HG03469 (cell line): ENCODE data around the gene TACC2.

Experiments
- ATAC-seq: cut with Tn5 transposase; IDR thresholded peaks from one replicate; pipeline ENCODE4 v1.9.1; 2021; ENCODE audit warnings: mild to moderate bottlenecking, moderate library complexity, moderate number of reproducible peaks; ENCODE audit not compliant: unreplicated experiment

The TACC2 gene

DNA sequence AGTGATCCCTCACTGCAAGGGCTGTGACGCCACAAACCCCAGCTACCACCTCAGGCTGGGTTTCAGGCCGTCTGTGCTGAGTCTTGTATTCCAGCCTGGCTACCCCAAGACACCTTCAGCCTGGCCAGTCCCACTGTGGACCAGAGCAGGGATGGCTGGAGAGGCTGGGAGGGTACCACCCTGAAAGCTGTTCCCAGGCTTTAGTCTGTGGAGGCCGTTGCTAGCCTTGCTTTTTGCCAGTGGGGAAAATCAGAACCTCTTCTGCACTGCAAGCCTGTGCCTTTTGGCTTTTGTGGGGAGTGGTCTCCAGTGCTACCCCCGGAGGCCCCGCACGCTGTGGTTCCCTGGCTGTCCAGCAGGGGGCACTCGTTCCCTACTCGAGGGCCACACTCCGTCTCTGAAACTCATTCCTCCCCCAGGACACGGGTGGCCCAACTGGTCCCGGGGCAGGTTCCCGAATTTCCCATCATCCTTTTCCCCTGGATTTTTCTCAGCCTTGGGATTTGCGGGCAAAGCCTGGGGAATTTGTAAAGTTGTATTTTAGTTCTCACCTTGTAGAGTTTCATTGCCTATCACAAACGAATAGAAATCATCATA, 153.8 kb downstream of the TACC2 start:
- ATAC-seq: no peak

DNA sequence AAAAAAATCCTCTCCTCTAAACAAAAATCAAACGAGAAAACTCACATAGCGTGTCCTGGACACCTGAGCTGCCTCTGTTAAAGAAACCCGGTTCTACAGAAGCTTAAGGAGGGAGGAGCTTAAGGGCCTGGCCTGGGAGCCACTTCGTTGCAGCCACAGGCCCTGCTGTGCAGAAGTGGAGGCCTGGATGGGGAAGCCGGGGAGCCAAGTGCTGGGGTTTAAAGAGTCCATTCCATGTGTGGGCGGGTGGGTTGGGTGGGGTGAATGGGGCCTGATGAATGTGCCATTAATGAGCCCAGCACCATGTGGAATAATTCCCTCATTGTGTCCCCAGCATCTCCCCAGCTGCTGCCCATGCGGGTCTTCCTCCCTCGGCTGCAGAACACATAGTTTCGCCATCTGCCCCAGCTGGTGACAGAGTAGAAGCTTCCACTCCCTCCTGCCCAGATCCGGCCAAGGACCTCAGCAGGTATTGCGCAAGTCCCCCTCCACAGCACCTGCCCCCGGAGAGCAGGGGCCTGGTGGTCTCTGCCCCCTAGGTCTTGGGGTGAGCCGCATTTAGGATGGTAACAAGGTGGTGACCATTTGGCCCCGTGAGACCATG, 154.4 kb downstream of the TACC2 start:
- no peak for ATAC-seq

DNA sequence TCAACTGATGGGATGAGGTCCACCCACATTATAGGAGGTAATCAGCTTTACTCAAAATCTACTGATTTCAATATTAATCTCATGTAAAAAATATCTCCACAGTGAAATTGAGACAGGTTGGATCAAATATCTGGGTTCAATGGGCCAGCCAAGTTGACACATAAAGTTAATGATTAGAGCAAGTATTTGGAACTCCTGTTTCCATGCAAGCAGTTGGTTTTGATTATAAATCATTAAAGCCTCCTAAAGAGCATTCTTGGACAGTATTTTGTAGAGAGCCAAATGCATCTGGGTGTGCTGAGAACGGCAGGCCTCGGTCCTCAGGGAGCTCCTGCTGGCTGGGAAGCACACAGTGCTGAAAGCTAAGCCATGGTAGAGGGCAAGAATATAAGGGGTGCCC, 155.2 kb downstream of the TACC2 start:
- ATAC-seq: no peak

DNA sequence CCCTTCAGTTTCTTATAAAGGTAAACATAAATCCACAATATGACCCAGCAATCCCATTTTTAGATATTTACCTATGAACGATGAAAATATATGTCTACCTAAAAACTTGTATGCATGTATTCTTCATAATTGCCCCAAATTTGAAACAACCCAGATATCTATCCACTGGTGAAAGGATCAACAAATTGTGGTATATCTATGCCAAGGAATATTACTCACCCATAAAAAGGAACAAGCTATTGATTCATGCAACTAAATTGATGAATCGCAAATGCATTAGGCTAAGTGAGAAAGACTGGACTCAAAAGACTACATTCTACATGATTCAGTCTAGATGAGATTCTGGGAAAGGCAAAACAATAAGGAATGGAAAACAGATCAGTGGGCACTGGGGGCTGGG, 156.2 kb downstream of the TACC2 start:
- ATAC-seq: no peak

DNA sequence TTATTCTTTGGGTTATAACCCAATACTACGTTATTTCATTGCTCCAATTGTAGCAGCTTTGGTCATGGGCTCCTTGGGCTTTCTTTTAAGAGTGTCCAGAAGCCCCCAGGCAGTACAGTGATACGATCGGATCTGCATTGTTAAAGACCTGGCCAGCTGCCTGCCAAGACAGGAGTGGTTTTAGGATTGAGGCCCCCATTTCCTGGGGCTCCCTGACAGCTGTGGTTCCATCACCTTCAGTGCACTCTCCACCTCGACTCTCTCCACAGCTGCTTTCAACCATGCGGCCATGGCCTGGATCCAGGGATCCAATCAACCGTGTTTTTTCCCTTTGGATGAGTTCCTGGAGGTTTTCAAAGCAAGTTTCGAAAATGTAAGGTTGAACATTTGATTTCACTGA, 158.7 kb downstream of the TACC2 start:
- ATAC-seq: no peak

DNA sequence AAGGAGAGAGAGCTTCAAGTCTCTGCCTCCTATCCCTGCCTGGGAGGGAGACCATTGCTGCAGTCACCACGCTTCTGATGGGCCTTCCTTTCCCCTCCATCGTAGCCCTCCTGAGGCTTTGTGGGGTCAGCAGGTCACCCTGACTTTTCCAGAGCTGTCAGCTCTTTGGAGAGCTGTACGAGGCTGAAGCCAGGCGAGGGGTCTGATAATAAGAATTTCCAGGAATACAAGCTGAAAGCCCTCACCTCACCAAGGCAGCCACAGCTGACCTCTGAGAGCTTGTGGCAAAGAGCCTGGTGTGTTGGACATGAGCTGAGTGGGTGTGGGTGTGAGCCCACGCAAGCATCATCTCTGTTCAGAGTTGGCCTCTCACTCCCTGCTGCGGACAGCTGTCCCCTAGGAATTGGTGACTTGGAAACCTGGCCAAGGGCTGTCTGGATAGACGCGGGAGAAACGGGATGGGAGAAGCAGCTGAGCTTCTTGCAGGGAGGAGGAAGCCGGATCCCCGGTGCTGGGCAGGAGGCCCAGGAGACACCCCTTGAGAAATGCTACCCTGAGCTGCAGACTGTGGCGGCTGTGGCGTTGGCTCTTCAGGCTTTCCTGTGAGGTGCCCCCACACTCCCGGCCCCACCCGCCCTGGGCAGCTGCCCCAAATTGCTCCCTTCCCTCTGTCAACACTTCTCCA, 160.1 kb downstream of the TACC2 start:
- ATAC-seq: no peak

DNA sequence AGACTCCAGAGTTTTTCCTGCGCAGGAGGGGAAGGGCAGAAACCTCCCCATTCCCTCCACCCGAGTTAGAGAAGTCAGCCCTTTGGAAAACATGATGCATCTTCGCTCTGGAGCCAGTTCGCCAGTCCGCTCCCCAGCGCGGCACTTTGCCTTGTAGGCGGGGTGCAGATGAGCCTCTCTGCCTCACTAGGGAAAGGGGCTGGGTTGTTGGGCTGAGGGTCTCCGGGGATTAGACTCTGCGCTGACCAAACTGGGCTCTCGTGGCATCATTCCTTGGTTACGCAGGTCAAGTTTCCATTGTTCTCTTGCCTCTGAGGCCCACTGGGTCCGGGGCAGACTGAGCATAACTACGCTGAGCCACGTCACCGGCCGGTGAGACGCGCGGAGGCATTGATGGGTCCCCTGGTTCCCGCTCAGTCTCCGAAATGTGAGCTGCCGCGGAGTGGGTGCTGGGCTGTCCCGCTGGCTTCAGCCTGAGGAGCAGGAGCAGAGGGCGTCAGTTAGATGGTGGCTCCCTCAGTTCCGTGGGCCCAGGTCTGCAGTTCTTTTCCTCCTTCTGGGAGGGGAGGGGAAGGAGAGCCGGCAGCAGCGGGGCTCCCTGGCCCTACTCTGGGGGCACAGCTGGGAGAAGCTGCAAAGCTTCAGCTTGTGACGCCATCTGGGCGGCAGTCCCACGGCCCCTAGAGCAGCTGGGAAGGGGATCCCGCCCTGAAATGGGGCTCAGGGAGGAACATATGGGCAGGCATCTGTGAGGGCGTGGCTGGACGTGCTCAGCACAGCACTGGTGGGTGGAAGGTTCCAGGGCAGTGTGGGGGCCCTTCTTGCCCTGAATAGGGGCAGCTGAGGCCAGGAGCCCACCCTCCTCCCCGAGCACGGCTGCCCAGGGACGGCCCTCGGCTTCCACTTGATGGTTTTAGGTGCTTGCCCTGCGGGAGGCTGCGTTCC, 160.9 kb downstream of the TACC2 start:
- no peak for ATAC-seq

DNA sequence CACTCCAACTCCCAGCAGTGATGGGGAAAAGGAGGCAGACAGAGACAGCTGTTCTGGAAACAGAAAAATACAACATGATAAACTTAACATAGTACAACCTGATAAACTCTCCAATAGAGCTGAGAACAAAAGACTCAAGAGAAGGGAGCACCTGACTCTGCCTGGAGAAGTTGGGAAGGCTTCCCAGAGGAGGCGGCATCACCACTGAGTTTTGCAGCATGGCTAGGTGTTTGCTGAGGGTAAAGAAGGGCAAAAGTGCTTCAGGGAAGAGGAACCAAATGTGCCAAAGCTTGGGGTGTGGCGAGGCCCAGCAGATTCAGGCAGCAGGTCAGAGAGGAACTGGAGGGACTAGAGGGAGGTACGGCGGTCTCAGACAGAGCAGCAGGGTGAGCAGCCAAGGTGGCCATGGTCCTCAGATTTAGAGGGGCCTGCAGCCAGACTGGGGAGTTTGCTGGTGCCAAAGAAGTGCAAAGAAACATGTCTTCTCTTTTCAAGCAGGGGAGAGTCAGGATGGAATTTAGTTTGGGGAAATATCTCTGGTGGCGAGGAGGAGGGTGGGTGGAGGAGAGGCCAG, 162.2 kb downstream of the TACC2 start:
- no peak for ATAC-seq

DNA sequence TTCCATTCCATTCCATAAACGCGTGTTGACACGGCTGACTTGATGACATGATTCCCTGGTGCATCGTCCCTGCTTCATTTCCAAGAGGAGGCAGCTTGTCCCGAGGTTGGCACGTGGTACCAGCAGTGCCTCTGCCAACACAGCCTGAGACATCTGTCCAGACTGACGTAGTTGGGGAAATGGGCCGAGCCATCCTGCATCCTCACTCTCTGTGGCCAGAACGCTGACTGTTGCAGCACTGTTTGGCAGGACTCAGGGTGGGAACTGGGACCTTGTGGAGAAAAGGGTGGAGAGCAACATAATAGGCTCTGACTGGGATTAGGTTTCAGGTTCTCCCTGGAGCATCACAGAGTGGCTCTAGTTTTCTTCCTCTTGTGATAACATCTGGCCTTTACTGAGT, 163.6 kb downstream of the TACC2 start:
- no peak for ATAC-seq

DNA sequence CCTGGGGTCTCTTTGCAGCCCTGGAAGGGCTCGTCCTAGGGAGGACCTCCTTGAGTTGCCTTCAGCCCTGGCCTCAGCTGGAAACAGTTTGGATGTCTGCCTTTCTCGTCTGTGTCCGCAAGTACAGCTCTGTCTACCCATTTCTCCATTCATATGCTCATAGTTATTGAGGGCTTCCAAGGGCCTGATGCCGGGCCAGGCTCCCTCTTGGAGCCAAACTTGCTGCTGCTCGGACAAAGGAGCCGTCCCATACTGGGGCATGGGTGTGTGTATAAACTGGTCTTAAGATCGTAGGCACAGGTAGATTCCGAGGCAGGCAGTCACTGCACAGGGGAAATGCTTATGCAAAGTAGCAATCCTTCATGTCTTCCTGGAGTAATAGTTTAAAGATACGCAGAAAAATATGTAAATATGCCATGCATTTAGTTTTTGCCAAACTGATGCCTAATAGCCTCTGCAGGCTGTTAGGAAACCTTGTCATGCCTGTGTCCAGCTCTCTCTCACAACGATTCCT, 165.1 kb downstream of the TACC2 start:
- no peak for ATAC-seq

DNA sequence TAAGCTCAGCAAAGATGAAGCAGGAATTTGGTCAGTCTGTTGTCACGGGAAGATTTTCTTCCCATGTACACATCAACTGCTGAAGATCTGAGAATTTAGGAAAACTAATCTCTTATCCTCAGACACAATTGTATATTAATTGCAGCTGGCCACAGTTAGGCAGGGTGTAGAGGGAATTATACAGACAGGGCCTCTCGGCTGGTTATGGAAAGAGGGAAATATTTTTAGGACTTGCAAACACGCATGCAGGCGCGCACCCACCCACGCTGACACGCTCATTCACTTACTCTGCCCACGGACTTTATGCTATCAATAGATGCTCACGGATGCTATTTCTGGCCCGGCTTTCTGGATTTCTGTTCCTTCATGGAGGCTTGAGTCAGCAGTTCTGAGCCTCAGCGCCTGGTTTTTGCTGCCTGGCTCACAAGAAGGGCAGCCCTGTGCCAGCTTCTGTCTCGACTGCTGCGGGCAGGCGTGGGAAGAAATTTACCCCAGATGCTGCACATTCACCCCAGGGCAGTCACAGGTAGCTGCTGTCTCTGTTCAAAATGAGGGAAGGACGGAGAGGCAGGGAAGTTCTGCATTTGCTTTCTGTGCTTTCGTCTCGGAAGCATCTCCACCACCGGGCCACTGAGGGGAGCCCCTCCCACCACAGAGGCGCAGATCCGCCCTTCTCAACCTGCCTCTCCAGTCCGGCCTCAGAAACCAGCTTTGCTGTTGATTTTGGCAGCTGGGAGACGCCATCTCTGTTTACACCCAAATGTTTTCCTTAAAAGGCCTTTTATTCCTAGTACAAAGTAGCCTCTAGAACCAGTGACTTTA, 165.8 kb downstream of the TACC2 start:
- ATAC-seq: no peak

DNA sequence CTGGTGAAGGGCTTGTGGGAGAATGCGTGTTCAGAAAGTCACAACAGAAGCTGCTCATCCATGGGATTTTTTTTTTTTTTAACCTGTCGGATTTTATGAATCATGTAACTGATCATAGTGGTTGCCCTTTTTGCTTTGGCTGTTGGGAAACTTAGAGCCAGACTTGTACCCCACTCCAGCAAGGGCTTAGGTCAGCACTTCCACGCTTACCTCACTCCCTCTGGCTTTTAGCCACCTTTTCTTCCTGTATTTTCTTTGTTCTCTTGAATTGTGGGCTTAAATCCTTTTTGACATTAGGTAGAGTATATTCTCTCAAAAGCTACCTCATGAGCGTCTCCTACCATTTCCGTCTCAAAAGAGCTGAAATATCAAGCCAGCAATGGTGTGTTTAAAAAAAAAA, 168.5 kb downstream of the TACC2 start:
- ATAC-seq: no peak

DNA sequence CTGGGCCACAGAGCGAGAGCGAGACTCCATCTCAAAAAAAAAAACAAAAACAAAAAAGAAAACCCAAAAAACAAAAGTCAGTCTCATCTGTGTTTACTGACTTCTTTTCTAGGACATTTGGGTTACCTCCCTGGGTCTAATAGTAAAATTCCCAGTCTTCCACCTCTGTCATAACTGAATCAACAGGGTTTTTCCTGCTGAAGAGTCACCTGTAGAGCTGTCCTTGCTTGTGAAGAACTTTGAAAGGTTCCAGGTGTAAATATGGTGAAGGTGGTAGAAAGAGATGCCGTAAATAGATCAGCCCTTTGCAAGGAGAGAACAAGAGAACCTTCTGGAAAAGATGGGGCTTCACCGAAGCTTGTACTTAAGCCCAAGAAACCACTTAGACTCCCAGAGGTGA, 169.4 kb downstream of the TACC2 start:
- ATAC-seq: no peak

DNA sequence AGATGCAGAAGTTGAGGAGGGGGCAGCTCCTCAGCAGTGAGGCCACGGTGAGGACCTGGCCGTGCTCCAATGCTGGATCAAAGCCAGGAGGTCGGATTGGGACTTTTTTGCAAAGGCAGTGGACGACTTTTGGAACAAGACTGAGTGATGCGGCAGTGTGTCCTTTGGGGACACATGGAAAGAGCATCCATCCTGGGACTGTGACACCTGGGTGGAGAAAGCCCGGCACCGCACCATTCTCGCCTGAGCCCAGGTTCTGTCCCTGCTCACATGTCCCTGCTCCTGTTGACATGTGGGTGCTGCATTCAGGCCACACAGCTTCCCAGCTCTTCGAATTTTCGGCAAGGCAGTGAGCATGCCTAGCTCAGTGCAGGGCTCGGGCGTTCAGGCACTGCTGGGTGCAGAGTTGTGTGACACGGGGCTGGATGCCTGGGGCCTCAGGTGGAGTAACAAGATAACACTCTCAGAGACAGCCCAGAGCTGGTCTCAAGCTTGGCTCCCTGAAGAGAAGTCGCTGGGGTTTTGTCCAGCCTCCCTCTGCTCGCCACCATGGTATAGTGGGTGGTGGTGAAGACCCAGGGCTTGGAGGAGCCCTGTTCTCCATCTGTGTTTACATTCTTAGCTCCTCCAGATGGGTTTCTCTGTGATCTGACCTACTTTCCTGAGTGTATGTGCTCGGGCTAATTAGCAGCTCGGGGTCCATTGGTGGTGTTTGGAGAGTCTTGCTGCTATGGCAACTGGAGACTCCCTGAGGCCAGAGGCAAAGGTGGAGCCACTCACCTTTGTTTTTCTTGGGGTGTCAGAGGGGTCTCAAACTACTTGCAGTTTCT, 170.4 kb downstream of the TACC2 start:
- ATAC-seq: no peak

DNA sequence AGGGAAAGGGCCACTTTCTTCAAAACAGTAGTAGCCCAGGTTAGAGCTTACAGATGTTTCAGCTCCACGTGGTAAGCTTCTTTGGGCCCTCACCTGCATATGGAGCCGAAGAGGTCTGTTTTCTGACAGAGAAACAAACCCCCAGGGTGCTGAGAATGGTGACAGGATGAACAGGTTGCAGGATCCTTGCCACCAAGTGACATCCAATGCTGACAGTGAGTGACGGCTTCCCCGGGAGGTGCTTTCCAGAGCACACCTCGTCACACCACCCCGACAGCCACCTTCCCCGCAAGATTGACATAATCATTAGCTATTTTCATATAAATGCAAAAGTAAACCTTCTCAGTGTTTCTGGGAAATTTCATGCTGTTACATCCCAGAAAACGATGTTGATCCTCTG, 172.8 kb downstream of the TACC2 start:
- no peak for ATAC-seq

DNA sequence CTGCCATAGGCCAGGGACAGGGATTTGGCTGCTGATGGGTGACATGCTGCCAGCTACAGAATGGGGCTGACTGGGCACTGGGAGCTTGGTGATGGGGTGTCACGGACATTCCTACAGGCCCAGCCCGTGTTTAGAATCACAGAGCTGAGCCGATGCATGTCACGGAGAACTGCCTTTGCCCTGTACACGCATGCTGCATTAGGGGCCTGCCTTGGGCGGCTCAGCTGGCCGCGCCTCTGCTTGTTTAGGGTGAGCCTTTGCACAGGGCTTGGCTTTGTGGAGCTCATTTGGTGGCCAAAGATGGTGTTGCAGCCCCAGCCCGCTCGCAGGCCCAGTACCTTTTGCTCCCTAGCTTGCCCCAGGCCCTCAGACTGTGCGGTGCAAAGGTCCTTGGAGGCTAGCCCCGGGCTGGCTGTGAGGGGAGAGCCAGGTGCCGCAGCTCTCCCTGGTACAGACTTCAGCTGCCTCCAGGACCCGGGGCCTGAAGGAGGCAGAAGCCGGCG, 173.8 kb downstream of the TACC2 start:
- no peak for ATAC-seq

DNA sequence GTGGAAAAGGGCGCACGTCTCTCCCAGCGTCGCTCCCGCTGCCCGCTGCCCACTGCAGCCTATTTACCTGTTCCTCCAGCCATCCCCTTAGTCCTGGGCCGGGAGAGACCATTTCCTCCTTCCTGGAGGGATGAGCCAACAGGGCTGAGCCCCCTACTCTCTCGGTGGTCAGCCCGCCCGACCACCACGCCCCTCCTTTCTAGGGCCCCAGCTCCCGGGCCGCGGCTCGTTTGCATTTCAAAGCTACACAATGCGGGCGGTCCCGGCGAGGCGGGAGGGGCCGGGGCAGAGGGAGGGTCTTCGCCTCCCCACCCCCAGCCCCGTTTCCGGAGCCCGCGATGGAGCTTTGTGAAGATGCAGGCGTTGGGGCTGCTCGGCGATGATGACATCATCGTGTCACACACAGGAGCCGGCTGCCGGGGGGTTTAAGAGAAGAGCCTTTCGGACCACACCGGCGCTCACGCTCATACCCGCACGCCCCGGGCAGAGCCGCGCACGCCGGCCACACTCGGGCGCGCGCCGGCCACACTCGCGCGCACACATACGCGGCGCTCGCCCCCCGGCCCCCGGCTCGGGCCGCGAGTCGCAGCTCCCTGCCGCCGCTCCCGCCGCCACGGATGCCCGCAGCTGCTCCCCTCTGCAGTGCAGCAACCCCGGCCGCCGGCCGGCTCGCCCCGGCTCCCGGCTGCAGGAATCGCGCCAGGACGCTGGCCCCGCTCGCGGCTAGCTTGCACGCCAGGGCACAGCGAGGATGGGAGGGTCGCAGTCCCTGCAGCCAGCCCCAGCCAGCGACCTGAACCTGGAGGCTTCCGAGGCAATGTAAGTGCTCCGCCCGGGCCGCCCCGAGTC, 174.4 kb downstream of the TACC2 start:
- no peak for ATAC-seq

DNA sequence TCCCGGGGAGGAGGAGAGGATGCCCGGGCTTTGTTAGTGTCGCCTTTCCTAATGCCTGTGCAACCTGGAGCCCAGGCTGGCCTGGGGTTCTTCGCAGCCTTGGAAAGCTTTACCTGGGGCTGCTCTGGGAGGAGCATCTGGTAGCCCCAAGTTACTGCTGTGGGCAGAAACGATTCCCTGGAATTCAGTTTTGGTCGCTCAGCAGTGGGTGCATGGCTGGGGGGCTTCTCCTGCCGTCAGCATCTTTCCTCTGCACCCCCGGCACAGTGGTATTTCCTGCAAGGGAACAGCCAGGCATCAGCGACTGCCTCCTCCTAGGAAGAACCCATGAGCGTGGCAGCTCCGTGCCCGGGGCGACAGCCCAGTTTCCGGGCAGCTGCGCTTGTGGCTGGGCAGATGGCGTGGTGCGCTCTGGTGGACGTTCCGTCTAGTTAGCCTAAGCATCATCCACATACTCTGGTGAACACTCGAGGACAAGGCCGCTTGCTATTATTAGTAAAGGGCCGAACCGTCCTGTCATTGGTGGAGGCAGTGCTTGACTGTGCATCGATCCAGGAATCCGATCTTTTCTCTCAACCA, 175.1 kb downstream of the TACC2 start:
- ATAC-seq: no peak
